Fibroblast of lung (primary cell): ENCODE data around the gene PSD4. TPM values are rescaled to one million over a fixed set of nuclear protein-coding genes. Genes with fewer than 3 reads are reported as not detected.

Source experiments
- DNase-seq, 2 donors: peaks; one replicate each; pipeline versions ENCODE4 v3.0.0 to v3.0.0-alpha.2; 2010; ENCODE audit warnings: low read depth in 2 of 2
- H2AFZ ChIP-seq: 2 replicates; pipeline ENCODE4 v1.5.1; 2012; ENCODE audit warnings: low read length, control low read depth, inconsistent platforms
- H3K27ac ChIP-seq: 2 replicates; pipeline ENCODE4 v1.5.1; 2011; ENCODE audit warnings: low read length, control low read depth; ENCODE audit not compliant: insufficient read depth
- H3K27me3 ChIP-seq: 2 replicates; pipeline ENCODE4 v1.5.1; 2011; ENCODE audit warnings: mild to moderate bottlenecking, low read length; ENCODE audit not compliant: control insufficient read depth, insufficient read depth
- H3K36me3 ChIP-seq: 2 replicates; pipeline ENCODE4 v1.5.1; 2011; ENCODE audit warnings: low read length; ENCODE audit not compliant: control insufficient read depth, insufficient read depth
- H3K4me1 ChIP-seq: 2 replicates; pipeline ENCODE4 v1.5.1; 2011; ENCODE audit warnings: low read length; ENCODE audit not compliant: control insufficient read depth, insufficient read depth; ENCODE audit errors: extremely low read depth
- H3K4me2 ChIP-seq: 2 replicates; pipeline ENCODE4 v1.5.1; 2011; ENCODE audit warnings: low read length, control low read depth; ENCODE audit not compliant: insufficient read depth; ENCODE audit errors: extremely low read depth
- H3K4me3 ChIP-seq, 4 experiments: fragments of 200-600 bp in 1 of 4; sonication (generic) in 1 of 4; replicated peaks in 1 of 4; 2 replicates each; pipeline ENCODE4 v1.5.1; 2011 to 2016; ENCODE audit warnings: low read length in 4 of 4, low read depth in 3 of 4, mild to moderate bottlenecking in 3 of 4, control low read depth in 2 of 4, inconsistent platforms in 1 of 4, mixed read lengths in 1 of 4; ENCODE audit not compliant: insufficient read depth in 1 of 4; ENCODE audit errors: control extremely low read depth in 1 of 4
- H3K79me2 ChIP-seq: 2 replicates; pipeline ENCODE4 v1.5.1; 2012; ENCODE audit warnings: mild to moderate bottlenecking, low read length, inconsistent platforms; ENCODE audit not compliant: control insufficient read depth, insufficient read depth
- H3K9ac ChIP-seq: 2 replicates; pipeline ENCODE4 v1.5.1; 2011; ENCODE audit warnings: mild to moderate bottlenecking, low read length, control low read depth; ENCODE audit not compliant: insufficient read depth
- H3K9me3 ChIP-seq: 2 replicates; pipeline ENCODE4 v1.5.1; 2012; ENCODE audit warnings: low read depth, low read length; ENCODE audit not compliant: control insufficient read depth, insufficient read depth
- H4K20me1 ChIP-seq: 2 replicates; pipeline ENCODE4 v1.5.1; 2011; ENCODE audit warnings: low read length; ENCODE audit not compliant: control insufficient read depth, insufficient read depth; ENCODE audit errors: extremely low read depth
- EZH2 ChIP-seq: IDR thresholded peaks from 2 replicates; pipeline ENCODE4 v1.5.1; 2012; ENCODE audit warnings: low read length, control low read depth, mild to moderate bottlenecking; ENCODE audit errors: missing control alignments
- polyA plus RNA-seq, 2 donors: library from polyadenylated mRNA; depleted of rRNA in 1 of 2; stranded (reverse) in 1 of 2; unstranded in 1 of 2; fragments of >200 nt; gene quantifications; 2 replicates each; pipeline ENCODE4 v1.2.1, GENCODE V29; 2011 to 2012; ENCODE audit warnings: missing spikeins in 1 of 2
- total RNA-seq: library from RNA; depleted of rRNA; stranded (reverse); fragments of >200 nt; gene quantifications from 2 replicates; pipeline ENCODE4 v1.2.1, GENCODE V29; 2014
- TF ChIP-seq, protein P1 (sequence below), 2 donors: IDR thresholded peaks in 1 of 2; conservative IDR thresholded peaks in 1 of 2; 1 replicate in 1 of 2; 2 replicates in 1 of 2; pipeline ENCODE4 v1.5.1; 2011 to 2012; ENCODE audit warnings: low read length in 2 of 2, control low read depth in 1 of 2, inconsistent platforms in 1 of 2, low read depth in 1 of 2, mild to moderate bottlenecking in 1 of 2

The PSD4 gene
- total and polyA plus RNA-seq, 2 donors (not counting 1 experiment from before 2014, with no cell fraction given), result 1.0 to 6.1 TPM

DNA sequence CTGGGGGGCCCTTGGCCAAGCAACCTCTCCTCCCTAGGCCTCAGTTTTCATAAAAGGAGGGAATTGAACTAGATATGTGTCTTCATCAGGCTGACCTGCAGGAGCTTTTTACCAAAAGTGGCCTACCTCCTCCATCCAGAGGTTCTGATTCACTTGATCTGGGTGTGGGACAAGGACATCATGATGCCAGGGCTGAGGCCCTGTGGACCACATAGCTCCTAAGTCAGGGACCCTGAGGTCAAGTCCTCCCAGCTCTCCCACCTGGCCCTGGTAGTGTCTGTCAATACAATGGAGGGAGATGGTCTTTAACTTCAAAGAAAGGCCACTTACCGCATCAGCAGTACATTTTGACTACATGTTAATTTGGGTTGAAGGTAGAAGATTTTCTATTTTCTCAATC is 35.9 kb upstream of the PSD4 start:
- H3K27ac ChIP-seq, result no peak overlapping the region
- no peak overlapping the region for H3K4me2 ChIP-seq
- H3K79me2 ChIP-seq, result no peaks in the 10 kb centered on the region
- H3K9me3 ChIP-seq, result no peaks in the 10 kb centered on the region
- H3K9ac ChIP-seq, result no peak overlapping the region
- H4K20me1 ChIP-seq, result no peaks in the 10 kb centered on the region
- H3K4me3 ChIP-seq, result no peak overlapping the region
- TF ChIP-seq, protein P1, sequence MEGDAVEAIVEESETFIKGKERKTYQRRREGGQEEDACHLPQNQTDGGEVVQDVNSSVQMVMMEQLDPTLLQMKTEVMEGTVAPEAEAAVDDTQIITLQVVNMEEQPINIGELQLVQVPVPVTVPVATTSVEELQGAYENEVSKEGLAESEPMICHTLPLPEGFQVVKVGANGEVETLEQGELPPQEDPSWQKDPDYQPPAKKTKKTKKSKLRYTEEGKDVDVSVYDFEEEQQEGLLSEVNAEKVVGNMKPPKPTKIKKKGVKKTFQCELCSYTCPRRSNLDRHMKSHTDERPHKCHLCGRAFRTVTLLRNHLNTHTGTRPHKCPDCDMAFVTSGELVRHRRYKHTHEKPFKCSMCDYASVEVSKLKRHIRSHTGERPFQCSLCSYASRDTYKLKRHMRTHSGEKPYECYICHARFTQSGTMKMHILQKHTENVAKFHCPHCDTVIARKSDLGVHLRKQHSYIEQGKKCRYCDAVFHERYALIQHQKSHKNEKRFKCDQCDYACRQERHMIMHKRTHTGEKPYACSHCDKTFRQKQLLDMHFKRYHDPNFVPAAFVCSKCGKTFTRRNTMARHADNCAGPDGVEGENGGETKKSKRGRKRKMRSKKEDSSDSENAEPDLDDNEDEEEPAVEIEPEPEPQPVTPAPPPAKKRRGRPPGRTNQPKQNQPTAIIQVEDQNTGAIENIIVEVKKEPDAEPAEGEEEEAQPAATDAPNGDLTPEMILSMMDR (conservative IDR thresholded peaks at IDR 0.05 in 1 of 2, IDR thresholded peaks at IDR 0.05 in 1 of 2; ENCODE audit: low read depth in 1 of 2, low read length in 2 of 2), result no peak
- no peak for TF ChIP-seq EZH2
- no peak for DNase-seq
- no peaks in the 10 kb centered on the region for H3K4me1 ChIP-seq
- no peaks in the 10 kb centered on the region for H3K36me3 ChIP-seq
- peaks cover 5% of the 10 kb centered on the region for H3K27me3 ChIP-seq
- no peak overlapping the region for H2AFZ ChIP-seq

DNA sequence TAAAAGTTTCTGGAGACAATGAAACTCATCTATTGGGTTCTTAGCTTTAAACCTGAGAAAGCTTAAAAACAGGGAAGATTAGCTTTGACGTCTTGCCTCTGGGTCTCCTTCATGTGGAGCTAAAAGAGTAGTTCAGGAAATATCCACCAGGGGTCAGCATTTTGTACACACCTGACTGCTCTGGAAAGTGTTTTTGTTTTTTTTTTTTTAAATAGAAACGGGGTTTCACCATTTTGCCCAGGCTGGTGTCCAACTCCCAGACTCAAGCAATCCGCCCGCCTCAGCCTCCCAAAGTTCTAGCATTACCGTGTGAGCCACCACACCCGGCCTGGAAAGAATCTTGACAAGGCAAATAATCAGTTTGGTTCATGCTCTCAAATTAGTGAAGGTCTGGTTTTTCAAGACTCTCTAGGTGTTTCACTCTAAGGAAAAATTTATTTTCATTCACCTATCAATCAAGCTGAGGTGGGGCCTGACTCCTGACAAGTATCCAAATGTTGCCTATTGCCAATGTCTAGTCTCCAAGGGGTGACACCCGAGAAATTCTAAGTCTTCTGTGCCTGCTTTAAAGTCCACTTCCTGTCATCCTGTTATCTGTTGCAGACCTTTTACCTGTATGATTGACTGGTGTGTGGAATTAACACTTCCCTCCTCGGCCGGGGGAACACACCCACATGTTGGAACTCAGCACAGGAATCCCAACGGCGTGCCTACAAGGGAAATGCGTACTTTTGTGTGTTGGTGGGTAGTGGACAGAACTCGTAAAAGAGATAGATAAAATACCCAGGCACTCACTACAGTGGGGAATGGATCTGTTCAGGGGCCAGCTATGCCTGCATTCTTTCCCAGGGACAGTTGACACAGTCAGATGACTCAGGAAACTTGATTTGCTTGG is 35.1 kb upstream of the PSD4 start:
- H3K4me2 ChIP-seq, result no peak overlapping the region
- TF ChIP-seq, protein P1 (conservative IDR thresholded peaks at IDR 0.05 in 1 of 2, IDR thresholded peaks at IDR 0.05 in 1 of 2; ENCODE audit: low read depth in 1 of 2, low read length in 2 of 2), result peak; percentile 72 to 74
- TF ChIP-seq EZH2, result no peak
- peak; percentile 53 to 80 for DNase-seq
- H3K4me3 ChIP-seq, result no peak overlapping the region
- H3K36me3 ChIP-seq, result no peaks in the 10 kb centered on the region
- H3K27me3 ChIP-seq, result peaks cover 5% of the 10 kb centered on the region
- H2AFZ ChIP-seq, result no peak overlapping the region
- no peaks in the 10 kb centered on the region for H4K20me1 ChIP-seq
- H3K9ac ChIP-seq, result no peak overlapping the region
- no peaks in the 10 kb centered on the region for H3K79me2 ChIP-seq
- no peaks in the 10 kb centered on the region for H3K4me1 ChIP-seq
- no peak overlapping the region for H3K27ac ChIP-seq
- H3K9me3 ChIP-seq, result no peaks in the 10 kb centered on the region

DNA sequence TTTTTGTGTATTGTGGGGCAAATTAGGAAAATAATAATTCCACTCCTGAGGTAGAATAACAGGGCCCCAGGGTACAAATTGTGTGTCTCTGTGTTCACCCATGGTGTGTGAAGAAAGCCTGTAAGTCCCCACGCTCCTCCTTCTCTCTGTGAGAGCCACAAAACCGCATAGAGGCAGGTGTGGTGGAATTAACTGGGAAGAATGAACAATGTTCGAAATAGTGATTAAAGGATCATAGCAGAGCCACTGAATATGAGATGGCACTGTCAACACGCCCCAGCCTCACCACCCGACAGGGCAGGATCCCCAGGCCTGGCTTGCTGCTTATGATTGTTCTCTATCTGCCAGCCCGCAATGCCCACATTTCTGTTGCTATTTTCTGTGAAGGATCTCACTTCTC is 32.3 kb upstream of the PSD4 start:
- Histone ChIP-seq H3K9ac (no peak overlapping the region), H3K9me3 (no peaks in the 10 kb centered on the region), H2AFZ (no peak overlapping the region), H3K36me3 (no peaks in the 10 kb centered on the region), H3K27me3 (no peaks in the 10 kb centered on the region), H3K79me2 (no peaks in the 10 kb centered on the region), H3K4me1 (no peaks in the 10 kb centered on the region), H3K4me3 (no peak overlapping the region), H4K20me1 (no peaks in the 10 kb centered on the region), H3K4me2 (no peak overlapping the region), H3K27ac (no peak overlapping the region)
- DNase-seq, result no peak
- TF ChIP-seq, protein P1 (conservative IDR thresholded peaks at IDR 0.05 in 1 of 2, IDR thresholded peaks at IDR 0.05 in 1 of 2; ENCODE audit: low read depth in 1 of 2, low read length in 2 of 2), result no peak
- no peak for TF ChIP-seq EZH2
